Activated T-helper 17 cell treated with anti-CD3 and anti-CD28 coated beads, Interleukin-2, amount 50 U/mL, for 72 hours (primary cell): ENCODE results near the gene UBTF. TPM values are rescaled to one million over a fixed set of nuclear protein-coding genes. Genes with fewer than 3 reads are reported as not detected.

Source experiments
- ATAC-seq: fragments of 150-1000 bp; cut with Tn5 transposase; replicated peaks from 2 replicates; pipeline ENCODE4 v1.10.0; 2021; ENCODE audit warnings: mild to moderate bottlenecking, moderate library complexity
- H3K27ac Mint-ChIP-seq: one replicate; pipeline ENCODE4 v1.8.0; 2022; ENCODE audit warnings: mixed read lengths
- H3K27me3 Mint-ChIP-seq: one replicate; pipeline ENCODE4 v1.8.0; 2022; ENCODE audit warnings: mixed read lengths
- H3K36me3 Mint-ChIP-seq: one replicate; pipeline ENCODE4 v1.8.0; 2022; ENCODE audit warnings: low read depth, mild to moderate bottlenecking, mixed read lengths
- H3K4me1 Mint-ChIP-seq: one replicate; pipeline ENCODE4 v1.8.0; 2022; ENCODE audit warnings: mixed read lengths
- H3K4me3 Mint-ChIP-seq: one replicate; pipeline ENCODE4 v1.8.0; 2022; ENCODE audit warnings: mild to moderate bottlenecking, mixed read lengths
- H3K9me3 Mint-ChIP-seq: one replicate; pipeline ENCODE4 v1.8.0; 2022; ENCODE audit warnings: mixed read lengths
- total RNA-seq, 2 donors: library from RNA; stranded (reverse); gene quantifications; one replicate each; pipeline ENCODE4 v1.2.3, GENCODE V29; 2022

UBTF gene
- total RNA-seq, 2 donors from 2014 or later = 94.2 to 135 TPM

DNA sequence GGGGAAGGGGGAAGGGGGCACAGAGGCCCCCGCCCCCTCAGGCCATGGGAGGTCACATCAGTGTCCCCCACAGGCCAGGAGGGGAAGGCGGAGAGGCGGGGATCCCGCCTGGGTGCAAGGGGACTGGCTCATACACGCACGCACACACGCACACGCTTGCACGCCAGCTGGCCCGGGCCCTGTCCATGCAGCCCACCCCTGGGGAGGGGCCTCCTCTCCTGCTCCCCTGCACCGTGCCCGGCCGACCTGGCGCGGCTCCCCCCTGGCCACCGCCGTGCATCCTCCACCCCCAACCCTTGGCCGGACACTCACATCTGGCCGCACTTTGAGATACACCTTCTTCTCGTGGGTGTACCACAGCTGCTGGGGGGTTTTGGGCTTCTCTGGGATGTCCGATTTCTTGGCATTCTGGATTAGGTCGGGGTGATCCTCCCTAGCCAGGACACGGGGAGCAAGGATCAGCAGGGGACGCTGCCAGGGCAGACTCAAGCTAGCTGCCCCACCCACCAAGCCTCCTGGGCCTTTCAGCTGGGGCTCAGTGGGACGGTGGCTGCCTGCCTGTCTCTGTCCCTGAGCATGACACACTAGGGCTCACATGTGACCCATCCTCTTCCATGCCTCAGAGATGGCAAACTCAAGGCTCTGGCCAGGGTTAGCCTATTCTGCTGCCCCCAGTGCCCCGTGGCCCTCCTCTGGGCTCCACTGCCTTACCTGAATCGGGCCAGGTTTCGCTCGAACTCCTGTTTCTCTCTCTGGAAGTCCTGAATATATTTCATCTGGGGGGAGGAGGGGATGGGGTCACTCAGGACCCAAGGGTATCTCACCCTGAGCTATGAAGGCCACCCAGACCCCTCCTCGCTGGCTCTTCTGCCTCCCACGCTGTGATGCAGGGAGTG lies 6.7 kb downstream of the UBTF start:
- no peaks in the 10 kb centered on the region for H3K9me3 Mint-ChIP-seq
- H3K27ac Mint-ChIP-seq = peak overlapping the region; percentile 58
- no peaks in the 10 kb centered on the region for H3K27me3 Mint-ChIP-seq
- H3K4me1 Mint-ChIP-seq = peaks cover 39% of the 10 kb centered on the region
- peaks cover 90% of the 10 kb centered on the region for H3K36me3 Mint-ChIP-seq
- ATAC-seq = no peak
- peak overlapping the region; percentile 2 for H3K4me3 Mint-ChIP-seq

DNA sequence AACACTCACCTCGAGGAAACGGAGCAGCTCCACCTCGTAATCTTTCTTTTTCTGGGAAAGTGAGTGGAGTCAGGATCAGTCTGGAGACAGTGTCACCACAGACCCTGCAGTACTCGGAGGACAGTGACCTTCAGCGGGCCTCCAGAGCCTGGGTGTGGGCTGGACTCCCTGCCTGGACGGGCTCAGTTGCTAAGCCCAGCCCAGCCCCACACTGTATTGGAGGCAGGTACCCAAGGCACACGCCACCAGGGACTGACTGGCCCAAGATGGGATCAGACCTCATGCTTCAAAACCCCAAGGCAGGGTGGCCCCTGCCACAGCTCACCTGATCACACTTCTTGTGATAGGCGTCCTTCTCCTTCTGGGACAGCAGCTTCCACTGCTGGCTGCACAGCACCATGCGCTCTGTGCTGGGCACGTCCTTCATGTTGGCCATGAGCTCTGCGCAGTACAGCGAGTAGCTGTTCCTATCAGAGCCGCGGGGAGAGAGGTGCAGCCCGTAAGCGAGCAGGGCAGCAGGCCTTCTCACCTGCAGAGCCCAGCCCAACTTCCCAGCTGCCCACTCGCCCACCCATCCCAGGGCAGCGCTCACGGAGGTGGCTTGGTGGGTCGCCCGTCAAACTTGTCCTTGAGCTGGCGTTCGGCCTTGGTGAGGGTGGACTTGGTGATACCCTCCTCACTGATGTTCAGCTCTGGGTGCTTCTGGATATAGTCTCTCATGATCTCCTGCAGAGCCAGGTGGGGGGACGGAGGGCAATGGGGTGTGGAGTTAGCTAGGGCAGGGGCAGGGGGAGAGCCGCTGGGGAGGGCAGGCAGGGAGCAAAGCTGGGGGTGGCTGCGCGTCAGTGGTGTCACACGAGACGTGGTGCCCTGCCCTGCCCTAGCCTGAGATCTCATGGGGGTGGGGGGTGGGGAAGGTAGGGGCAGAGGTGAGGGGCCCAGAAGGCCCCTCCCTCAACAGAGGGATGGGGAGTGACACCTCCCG lies 7.9 kb downstream of the UBTF start:
- Mint-ChIP-seq H3K9me3 (no peaks in the 10 kb centered on the region), H3K27me3 (no peaks in the 10 kb centered on the region), H3K36me3 (peaks cover 87% of the 10 kb centered on the region), H3K27ac (no peak overlapping the region), H3K4me1 (peaks cover 39% of the 10 kb centered on the region), H3K4me3 (peak overlapping the region; percentile 93)
- no peak for ATAC-seq

DNA sequence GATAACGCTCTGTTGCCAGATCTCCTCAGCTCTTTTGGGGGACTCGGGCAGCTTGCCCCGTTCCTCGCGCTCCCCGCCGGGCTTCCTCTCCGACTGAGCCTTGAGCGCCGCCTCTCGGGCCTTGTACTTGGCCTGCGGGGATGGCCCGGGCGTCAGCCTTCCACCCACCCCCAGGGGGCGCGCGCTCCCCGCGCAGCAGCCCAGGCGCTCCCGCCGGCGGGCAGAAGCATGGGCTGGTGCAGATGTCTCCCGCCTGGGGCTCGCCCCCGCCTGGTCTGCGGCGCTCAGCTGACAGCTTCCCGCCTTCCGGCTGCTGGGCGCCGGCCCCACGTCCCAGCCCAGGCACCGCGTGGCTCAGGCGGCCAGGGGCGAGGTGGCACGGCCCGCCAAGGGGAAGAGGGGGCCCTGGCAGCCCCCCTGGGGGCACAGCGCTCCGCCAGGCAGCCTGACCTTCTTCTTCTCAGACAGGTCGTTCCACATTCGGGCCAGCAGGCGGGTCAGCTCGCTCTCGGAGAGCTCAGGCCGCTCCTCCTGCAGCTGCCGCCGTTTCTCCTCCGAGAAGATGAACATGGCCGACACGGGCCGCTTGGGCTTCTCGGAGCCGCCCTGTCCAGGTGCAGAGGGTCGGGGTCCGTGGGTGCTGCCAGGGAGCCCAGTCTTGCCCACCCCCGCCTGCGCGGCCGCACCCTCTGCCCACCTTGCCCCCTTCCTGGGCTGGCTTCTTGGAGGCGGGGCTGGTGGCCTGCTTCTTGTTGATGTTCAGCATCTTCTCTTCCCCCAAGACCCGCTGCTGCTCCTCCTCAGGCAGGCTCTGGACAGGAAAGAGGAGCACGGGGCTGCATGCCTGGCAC lies 8.9 kb downstream of the UBTF start:
- Mint-ChIP-seq H3K4me1 (peaks cover 35% of the 10 kb centered on the region), H3K4me3 (peak overlapping the region; percentile 93), H3K27me3 (no peaks in the 10 kb centered on the region), H3K36me3 (peaks cover 86% of the 10 kb centered on the region), H3K9me3 (no peaks in the 10 kb centered on the region), H3K27ac (peak overlapping the region; percentile 93)
- peak; percentile 89 for ATAC-seq

DNA sequence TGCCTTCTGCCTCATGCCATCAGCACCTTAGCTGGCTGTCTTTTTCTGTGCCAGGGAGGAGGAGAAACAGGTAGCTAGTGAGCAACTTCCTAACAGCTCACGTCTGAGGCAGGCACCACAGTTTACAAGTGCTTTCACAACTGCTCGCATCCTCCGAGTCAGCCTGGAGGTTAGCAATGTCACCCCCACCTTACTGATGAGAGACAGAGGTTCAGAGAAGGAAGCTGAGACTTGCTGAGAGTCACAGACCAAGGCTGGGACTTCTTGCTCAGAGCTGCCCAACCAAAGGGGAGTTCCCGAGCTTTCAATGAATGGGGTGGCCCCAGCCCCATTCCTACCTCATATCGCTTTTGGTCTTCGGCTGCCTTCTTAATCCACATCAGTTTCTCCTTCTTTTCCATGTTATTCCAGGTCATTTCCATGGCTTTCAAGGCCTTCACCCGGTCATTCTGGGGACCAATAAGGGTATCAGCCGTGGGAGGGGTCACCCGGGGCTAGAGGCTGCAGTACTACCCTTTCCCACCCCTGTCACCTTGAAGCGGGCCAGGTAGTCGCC lies 9.6 kb downstream of the UBTF start:
- H3K4me3 Mint-ChIP-seq = peak overlapping the region; percentile 93
- H3K27ac Mint-ChIP-seq = peak overlapping the region; percentile 93
- H3K27me3 Mint-ChIP-seq = no peaks in the 10 kb centered on the region
- no peaks in the 10 kb centered on the region for H3K9me3 Mint-ChIP-seq
- peaks cover 81% of the 10 kb centered on the region for H3K36me3 Mint-ChIP-seq
- H3K4me1 Mint-ChIP-seq = peaks cover 34% of the 10 kb centered on the region
- ATAC-seq = peak; percentile 88

DNA sequence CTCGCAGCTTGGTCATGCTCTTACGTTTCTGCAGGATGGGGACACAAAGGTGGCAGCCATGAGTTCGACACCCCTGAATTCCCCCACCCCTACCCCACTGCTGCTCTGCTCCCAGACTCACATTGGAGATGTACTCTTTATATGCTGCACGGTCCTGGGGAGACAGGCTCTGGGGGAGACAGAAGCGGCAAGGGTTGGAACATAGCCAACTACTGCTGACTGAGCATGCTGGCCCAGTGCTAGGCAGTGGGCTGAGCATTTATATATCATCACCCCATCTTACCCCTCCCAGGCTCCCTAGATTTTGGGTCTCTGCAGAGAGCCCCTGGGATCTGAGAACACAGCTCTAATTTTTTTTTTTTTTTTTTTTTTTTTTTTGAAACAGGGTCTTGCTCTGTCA lies 11.7 kb downstream of the UBTF start:
- Mint-ChIP-seq H3K36me3 (peaks cover 60% of the 10 kb centered on the region), H3K4me1 (peaks cover 36% of the 10 kb centered on the region), H3K27me3 (no peaks in the 10 kb centered on the region), H3K4me3 (no peak overlapping the region), H3K27ac (no peak overlapping the region), H3K9me3 (no peaks in the 10 kb centered on the region)
- no peak for ATAC-seq

DNA sequence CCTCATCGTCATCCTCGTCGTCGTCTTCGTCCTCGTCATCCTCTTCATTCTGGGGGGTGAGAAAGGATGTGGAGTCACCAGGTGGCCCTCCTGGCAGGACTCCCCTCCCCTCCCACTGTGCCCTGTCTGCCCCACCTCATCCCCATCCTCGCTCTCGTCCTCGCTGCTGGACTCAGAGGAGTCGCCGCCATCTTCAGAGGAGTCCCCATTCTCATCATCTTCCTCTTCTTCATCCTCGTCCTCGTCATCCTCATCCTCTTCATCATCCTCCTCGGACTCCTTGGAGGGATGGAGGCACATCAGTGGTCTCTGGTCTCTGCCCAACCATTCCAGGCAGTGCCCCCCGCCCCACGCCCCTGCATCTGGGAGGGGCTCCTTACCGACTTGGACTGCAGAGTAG lies 12.2 kb downstream of the UBTF start:
- peaks cover 36% of the 10 kb centered on the region for H3K4me1 Mint-ChIP-seq
- no peaks in the 10 kb centered on the region for H3K27me3 Mint-ChIP-seq
- H3K36me3 Mint-ChIP-seq = peaks cover 58% of the 10 kb centered on the region
- H3K9me3 Mint-ChIP-seq = no peaks in the 10 kb centered on the region
- H3K27ac Mint-ChIP-seq = no peak overlapping the region
- no peak overlapping the region for H3K4me3 Mint-ChIP-seq
- no peak for ATAC-seq

DNA sequence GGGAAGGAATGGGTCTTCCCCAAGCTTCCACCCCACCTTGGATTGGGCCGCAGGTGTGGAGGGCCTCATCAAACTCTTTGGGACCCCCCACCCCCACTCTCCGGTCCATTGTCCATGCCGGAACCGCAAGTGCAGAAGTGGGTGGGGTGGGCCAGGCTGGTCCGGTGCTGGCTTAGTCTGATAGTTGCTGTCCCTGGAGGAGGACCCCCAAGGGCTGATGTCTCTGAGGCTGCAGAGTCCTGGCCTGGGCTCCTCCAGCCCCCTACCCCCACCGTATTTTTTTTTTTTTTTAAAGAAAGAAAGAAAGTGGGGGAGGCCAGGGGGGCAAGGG lies 12.7 kb downstream of the UBTF start:
- Mint-ChIP-seq H3K27me3 (no peaks in the 10 kb centered on the region), H3K27ac (peak overlapping the region; percentile 18), H3K4me3 (no peak overlapping the region), H3K36me3 (peaks cover 56% of the 10 kb centered on the region), H3K9me3 (no peaks in the 10 kb centered on the region), H3K4me1 (peaks cover 36% of the 10 kb centered on the region)
- ATAC-seq = no peak

DNA sequence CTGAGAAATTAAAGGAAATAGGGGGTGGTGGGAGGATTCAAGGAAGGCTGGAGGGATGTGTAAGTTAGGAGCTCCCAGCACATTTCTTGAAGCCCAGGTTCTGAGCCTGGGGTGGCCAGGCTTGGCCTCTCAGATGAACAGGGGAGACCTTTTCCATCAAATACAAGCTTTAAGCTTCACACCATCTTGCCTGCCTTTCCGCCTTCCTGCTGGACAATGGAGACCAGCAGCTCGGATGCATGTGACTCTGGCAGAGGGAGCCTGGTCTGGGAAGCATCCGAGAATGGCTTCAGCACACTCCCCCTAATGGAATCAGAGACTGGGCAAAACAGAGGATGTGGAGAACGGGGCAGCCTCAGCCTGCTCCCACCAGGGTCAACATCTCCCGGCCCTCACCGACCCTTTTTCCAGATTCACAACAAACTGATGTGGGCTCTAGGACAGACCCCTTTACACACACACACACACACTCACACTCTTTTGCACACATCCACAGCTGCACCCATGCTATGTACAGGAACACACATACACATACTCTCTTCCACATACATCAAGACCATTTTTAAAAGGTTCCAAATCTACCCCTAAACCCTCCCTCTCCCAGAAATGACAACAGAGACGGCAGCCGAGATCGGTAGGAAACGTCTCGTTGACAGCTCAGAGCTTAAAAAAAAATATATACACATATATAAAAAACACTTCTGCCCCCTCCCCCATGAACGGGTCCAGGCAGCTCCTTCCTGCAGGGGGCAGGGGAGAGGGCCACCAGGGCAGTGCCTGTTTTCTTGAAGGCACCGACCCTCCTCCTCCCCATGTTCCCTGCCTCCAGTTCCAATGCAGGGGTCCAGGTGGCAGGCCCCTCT lies 13.3 kb downstream of the UBTF start:
- no peaks in the 10 kb centered on the region for H3K9me3 Mint-ChIP-seq
- no peak overlapping the region for H3K4me3 Mint-ChIP-seq
- ATAC-seq = no peak
- peak overlapping the region; percentile 18 for H3K27ac Mint-ChIP-seq
- no peaks in the 10 kb centered on the region for H3K27me3 Mint-ChIP-seq
- peaks cover 38% of the 10 kb centered on the region for H3K4me1 Mint-ChIP-seq
- peaks cover 50% of the 10 kb centered on the region for H3K36me3 Mint-ChIP-seq

DNA sequence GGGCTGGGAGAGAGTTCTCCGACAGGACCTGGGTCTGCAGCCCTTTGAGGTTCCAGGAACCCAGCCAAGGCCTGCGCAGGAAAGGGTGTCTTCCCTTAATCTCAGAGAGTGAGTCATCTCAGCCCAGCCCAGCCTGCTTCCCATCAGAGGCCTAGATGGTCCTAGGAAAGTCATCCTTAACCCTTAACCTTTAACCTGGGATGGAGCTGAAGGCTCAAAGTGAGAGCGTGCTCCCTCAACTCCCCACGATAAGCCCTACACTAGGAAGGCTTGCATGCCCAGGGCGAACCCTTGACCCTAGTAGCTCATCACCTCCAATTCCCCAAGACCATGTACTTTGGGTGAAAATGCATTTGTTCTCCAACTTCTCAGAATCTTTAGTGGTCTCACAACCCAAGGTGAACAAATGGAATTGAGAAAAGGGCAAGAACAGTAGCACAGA lies 15.0 kb downstream of the UBTF start:
- no peaks in the 10 kb centered on the region for H3K9me3 Mint-ChIP-seq
- peaks cover 34% of the 10 kb centered on the region for H3K4me1 Mint-ChIP-seq
- H3K4me3 Mint-ChIP-seq = no peak overlapping the region
- H3K36me3 Mint-ChIP-seq = peaks cover 38% of the 10 kb centered on the region
- no peak for ATAC-seq
- H3K27me3 Mint-ChIP-seq = no peaks in the 10 kb centered on the region
- peak overlapping the region; percentile 10 for H3K27ac Mint-ChIP-seq

DNA sequence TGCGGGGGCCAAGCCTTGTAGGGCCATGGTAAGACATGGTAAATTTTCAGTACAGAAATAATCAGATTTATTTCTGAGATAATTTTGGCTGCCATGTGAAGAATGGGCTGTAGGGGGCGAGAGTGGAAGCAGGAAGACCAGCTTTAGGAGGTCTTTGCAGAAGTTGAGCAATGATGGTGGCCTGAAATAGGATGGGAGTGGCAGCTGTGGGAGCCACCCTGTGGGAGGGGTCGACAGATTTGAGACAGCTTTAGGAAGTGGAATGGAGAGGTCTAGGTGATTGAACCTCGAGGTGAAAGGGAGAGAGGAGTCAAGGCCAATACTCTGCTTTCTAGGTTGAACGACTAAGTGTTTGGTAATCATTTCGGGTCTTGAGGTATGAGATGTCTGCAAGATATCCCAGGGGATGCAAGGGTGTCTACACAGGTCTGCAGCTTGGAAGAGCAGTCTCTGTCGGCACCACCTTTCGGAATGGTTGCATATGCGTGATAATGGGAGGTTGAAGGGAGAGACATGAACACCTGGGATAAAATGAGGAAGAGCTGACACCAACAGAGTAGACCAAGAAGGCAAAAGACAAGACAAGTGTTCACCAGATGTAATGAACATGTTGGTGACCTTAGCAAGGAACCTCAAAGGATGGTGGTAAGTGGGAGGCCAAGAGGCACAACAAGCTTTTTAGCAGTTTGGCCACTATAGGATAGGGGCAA lies 15.6 kb downstream of the UBTF start:
- Mint-ChIP-seq H3K27ac (peak overlapping the region; percentile 24), H3K9me3 (no peaks in the 10 kb centered on the region), H3K4me3 (no peak overlapping the region), H3K27me3 (no peaks in the 10 kb centered on the region), H3K36me3 (peaks cover 32% of the 10 kb centered on the region), H3K4me1 (peaks cover 33% of the 10 kb centered on the region)
- no peak for ATAC-seq

DNA sequence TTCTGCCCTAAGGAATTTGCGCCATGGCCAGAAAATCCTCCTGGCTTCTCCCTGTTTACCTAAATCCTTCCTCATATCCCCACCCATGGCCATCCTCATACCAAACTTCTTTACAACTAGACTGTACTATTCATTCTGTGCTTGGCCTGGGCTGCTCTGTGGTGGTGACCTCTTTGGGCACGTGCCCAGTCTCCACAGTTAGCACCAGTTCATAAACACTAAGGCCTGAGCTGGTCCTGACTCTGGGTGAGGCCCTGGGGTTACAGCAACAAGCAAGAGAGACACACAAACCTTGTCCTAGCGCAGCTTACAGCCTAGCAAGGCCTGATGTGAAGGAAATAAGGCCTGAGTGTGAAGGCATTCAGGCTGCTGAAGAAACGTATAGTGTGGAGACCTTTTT lies 16.7 kb downstream of the UBTF start:
- Mint-ChIP-seq H3K27ac (peak overlapping the region; percentile 24), H3K4me3 (no peak overlapping the region), H3K9me3 (no peaks in the 10 kb centered on the region), H3K4me1 (peaks cover 30% of the 10 kb centered on the region), H3K27me3 (no peaks in the 10 kb centered on the region), H3K36me3 (peaks cover 28% of the 10 kb centered on the region)
- no peak for ATAC-seq

DNA sequence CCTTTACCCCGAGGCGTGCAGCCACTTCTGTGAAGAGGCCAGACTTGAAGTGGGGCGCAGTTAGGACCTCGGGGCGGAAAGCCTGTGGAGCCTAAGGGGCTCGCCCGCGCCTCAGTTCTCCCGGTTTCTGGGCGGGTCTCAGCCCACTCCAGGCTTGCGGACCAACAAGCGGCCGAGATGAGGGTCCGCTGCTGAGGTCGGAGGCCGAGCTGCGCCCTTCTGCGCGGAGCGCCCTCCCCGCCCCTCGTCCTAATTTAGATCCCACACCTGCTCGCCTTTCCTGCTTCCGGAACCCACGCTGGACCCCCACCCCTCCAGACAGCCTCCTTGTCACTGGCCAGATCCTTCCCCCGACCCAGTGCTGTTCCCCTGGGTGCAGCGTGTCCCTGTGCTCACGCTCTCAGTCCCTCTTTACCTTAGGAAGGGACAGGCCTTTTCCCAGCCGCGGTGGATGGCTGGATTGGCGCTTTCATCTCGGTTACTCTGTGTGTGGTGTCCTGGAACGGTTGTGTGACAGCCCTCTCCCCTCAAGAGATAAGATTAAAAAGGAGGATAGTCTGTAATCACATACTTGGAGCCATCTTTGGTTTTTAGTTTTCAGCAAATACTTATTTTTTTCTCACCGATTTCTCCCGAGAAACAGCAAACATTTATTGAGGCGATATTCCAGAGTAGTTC lies 18.9 kb downstream of the UBTF start:
- ATAC-seq = no peak
- Mint-ChIP-seq H3K4me1 (peaks cover 29% of the 10 kb centered on the region), H3K9me3 (no peaks in the 10 kb centered on the region), H3K27me3 (no peaks in the 10 kb centered on the region), H3K27ac (peak overlapping the region; percentile 94), H3K36me3 (peaks cover 32% of the 10 kb centered on the region), H3K4me3 (peak overlapping the region; percentile 92)
